ENCODE measurements around the gene BEST3. TPM values are rescaled to one million over a fixed set of nuclear protein-coding genes. Genes with fewer than 3 reads are reported as not detected.

Gene BEST3
- polyA plus RNA-seq, 1 experiment, result not detected

DNA sequence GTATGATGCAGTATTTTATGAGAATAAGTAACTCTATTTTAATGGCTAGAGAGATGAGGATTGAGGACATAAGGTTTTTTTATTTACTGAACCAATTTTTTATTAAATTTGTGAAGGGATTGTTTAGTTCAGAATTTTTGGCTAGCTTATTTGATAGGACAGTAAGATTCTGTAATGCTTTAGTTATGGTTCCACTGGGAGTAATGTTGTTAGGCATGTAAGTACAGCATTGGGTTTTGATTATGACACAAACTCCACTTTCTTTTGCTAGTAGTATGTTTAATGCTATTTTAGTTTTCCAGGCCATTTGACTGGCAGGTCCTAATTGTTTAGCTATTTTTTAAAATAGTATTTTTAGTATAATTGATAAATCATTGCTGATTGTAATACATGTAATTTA, 54.6 kb downstream of the BEST3 start:
- H3K36me3 ChIP-seq (ENCODE audit: control insufficient read depth, insufficient read depth, low read length), result no peaks in the 10 kb centered on the region
- TF ChIP-seq, protein P1, sequence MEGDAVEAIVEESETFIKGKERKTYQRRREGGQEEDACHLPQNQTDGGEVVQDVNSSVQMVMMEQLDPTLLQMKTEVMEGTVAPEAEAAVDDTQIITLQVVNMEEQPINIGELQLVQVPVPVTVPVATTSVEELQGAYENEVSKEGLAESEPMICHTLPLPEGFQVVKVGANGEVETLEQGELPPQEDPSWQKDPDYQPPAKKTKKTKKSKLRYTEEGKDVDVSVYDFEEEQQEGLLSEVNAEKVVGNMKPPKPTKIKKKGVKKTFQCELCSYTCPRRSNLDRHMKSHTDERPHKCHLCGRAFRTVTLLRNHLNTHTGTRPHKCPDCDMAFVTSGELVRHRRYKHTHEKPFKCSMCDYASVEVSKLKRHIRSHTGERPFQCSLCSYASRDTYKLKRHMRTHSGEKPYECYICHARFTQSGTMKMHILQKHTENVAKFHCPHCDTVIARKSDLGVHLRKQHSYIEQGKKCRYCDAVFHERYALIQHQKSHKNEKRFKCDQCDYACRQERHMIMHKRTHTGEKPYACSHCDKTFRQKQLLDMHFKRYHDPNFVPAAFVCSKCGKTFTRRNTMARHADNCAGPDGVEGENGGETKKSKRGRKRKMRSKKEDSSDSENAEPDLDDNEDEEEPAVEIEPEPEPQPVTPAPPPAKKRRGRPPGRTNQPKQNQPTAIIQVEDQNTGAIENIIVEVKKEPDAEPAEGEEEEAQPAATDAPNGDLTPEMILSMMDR (IDR thresholded peaks at IDR 0.05; ENCODE audit: insufficient read depth, low read depth, low read length), result no peak
- H3K27me3 ChIP-seq (ENCODE audit: control insufficient read depth, insufficient read depth, low read length), result no peaks in the 10 kb centered on the region
- no peak overlapping the region for H3K4me3 ChIP-seq (ENCODE audit: low read depth, low read length)
- ChIA-PET CTCF (interaction anchor here (3.9 kb wide), 1 partner anchor 287 kb away, joined by 13 read pairs; no protein-coding TSS in a partner anchor), POLR2A (no interaction called here)
- no peak for DNase-seq (ENCODE audit: low read depth)

DNA sequence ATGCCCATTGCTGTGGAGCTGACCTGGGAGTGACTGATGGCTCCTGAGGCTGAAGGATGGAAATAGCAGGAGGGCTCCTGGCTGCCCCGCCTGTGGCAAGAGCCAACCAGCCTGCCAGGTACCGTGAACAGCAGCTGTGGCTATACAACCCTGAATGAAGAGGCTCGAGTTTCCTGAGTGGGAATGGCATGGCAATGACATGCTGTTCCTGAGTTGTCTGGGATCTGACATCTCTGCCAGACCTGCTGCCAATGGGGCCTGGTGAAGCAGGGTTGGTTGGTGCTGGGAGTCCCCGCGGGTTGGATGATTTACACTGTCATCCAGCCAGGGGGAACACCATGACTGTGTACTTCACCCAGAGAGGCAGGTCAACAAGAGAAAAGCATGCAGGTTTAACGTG, 56.6 kb downstream of the BEST3 start:
- ChIA-PET CTCF (interaction anchor here (4.7 kb wide), 1 partner anchor 285 kb away, joined by 42 read pairs; no protein-coding TSS in a partner anchor), POLR2A (no interaction called here)
- Histone ChIP-seq H3K36me3 (ENCODE audit: control insufficient read depth, insufficient read depth, low read length) (no peaks in the 10 kb centered on the region), H3K27me3 (ENCODE audit: control insufficient read depth, insufficient read depth, low read length) (no peaks in the 10 kb centered on the region), H3K4me3 (ENCODE audit: low read depth, low read length) (no peak overlapping the region)
- TF ChIP-seq, protein P1 (IDR thresholded peaks at IDR 0.05; ENCODE audit: insufficient read depth, low read depth, low read length), result no peak
- DNase-seq (ENCODE audit: low read depth), result no peak

DNA sequence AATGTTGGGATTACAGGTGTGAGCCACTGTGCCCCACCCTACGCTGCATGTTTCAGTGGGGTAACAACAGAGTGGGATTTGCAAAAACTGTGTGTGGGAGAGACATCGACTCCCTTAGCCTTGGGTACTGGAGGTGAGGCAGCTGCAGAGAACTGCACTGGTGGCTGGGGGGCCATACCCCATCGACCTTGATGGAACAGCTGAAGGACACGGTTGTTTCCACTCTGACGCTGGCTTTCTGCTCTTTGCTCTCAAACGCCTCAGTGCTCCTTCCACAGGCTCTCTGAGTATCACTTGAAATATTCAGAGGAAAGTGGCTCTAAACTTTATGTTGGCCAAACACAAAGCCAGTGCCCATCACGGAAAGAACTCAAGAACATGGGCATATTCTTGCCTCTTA, 57.6 kb downstream of the BEST3 start:
- ChIA-PET CTCF (interaction anchor here (2.9 to 4.7 kb wide), 4 partner anchors 11 to 284 kb away, joined by 17 to 42 read pairs (median 30); no protein-coding TSS in a partner anchor), POLR2A (no interaction called here)
- TF ChIP-seq, protein P1 (IDR thresholded peaks at IDR 0.05; ENCODE audit: insufficient read depth, low read depth, low read length), result no peak
- Histone ChIP-seq H3K27me3 (ENCODE audit: control insufficient read depth, insufficient read depth, low read length) (no peaks in the 10 kb centered on the region), H3K36me3 (ENCODE audit: control insufficient read depth, insufficient read depth, low read length) (no peaks in the 10 kb centered on the region), H3K4me3 (ENCODE audit: low read depth, low read length) (no peak overlapping the region)
- no peak for DNase-seq (ENCODE audit: low read depth)

DNA sequence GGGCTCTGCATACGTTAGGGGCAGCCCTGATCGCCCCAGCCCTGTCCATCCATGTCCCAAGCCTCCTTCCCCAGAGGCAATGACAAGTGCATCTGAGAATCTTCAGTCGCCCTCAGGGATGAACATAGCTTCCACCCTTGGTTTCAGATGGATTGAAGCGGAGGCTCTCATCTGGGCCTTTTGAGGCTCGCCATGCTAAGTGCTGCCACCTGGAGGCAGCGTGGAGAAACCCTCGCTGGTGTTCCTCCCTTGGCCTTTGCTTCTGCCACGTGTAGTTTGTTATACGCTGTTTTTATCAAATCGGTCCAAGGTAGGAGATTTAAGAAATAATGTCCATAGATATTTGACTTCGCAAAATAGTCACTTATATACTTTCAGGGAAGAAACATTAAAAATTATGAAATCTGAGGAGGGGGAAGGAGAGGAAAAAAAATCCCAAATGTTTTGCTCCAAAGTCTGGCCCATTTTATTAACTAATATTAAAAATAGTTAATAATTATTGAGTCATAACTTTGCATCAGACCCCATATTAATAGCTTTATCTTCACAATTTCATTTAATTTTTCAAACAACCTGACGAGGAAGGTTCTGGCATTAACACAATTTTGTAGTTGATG, 59.6 kb downstream of the BEST3 start:
- ChIA-PET CTCF (interaction anchor here (0.5 to 4.7 kb wide), 27 partner anchors 9 to 348 kb away, joined by 3 to 42 read pairs (median 5); partner anchors contain the start of gene LRRC10), POLR2A (no interaction called here)
- DNase-seq (ENCODE audit: low read depth), result no peak
- H3K27me3 ChIP-seq (ENCODE audit: control insufficient read depth, insufficient read depth, low read length), result 0 out of 2 replicates have a peak, but pooled peaks cover 1% of the 10 kb centered on the region
- no peaks in the 10 kb centered on the region for H3K36me3 ChIP-seq (ENCODE audit: control insufficient read depth, insufficient read depth, low read length)
- TF ChIP-seq, protein P1 (IDR thresholded peaks at IDR 0.05; ENCODE audit: insufficient read depth, low read depth, low read length), result peak; percentile 95
- no peak overlapping the region for H3K4me3 ChIP-seq (ENCODE audit: low read depth, low read length)

DNA sequence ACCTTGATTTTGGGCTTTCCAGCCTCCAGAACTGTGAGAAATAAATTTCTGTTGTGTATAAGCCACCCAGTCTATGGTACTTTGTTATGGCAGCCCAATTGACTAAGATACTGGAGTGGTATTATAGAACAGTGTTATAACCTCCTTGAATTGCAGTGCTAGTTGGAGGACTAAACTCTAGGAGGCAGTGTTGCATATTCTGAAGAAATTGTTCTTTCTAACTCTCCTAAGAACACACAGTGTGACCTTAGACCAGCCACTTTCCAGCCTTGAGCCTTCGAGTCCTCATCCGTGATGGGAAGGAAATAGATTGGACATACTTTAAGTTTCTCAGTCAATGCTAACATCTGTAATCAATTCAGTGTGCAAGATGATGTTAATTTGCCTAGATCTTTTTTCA, 66.0 kb downstream of the BEST3 start:
- TF ChIP-seq, protein P1 (IDR thresholded peaks at IDR 0.05; ENCODE audit: insufficient read depth, low read depth, low read length), result no peak
- CTCF ChIA-PET, result no interaction called here
- no peak for DNase-seq (ENCODE audit: low read depth)
- Histone ChIP-seq H3K36me3 (ENCODE audit: control insufficient read depth, insufficient read depth, low read length) (no peaks in the 10 kb centered on the region), H3K27me3 (ENCODE audit: control insufficient read depth, insufficient read depth, low read length) (peaks cover 1% of the 10 kb centered on the region; the same call in 1 of the 2 replicates), H3K4me3 (ENCODE audit: low read depth, low read length) (no peak overlapping the region)
- POLR2A ChIA-PET, result no interaction called here
